COLO668 (cell line): ENCODE measurements around the gene CDHR5.
A peak's percentile ranks its signal among the peaks of the same experiment; 100 is the strongest.
"Not testable (repeated sequence)": the region's sequence is repeated elsewhere in the genome, so short reads cannot be mapped to it uniquely, and the experiment has no call there.

ENCODE experiments used
- DNase-seq: peaks from one replicate; lab custom pipeline; 2025; ENCODE audit not compliant: unreplicated experiment; lab: John Stamatoyannopoulos, UW

The CDHR5 gene

GRCh38 chr11:624705-625635 is at the start of gene CDHR5:
Gene CDHR5, minus strand, starts transcription at chr11:624955. Its CDS starts 53 bp downstream, at chr11:624902.
- no peak for DNase-seq

GRCh38 chr11:674406-674805 is 49.7 kb upstream of the CDHR5 start:
- DNase-seq: no peak

DNA sequence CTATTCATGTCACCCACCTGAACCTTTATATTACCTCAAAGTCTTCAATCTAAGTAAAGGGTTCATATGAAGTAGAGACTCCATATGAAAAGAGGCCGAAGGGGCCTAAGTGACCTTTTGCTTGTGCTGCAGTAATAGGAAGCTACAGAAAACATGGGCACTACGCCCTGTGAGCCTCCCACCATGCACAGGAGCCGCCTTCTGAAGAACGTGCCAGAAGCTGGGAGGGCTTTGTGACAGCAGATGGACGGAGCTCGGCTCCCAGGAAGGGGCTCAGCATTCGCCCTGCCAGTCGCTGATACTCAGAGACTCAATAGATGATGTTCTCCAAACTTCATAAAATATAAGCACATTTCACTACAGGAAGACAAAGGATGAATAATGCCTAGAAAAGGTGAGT is 49.1 kb upstream of the CDHR5 start:
- no peak for DNase-seq

GRCh38 chr11:665704-666281 is 41.0 kb upstream of the CDHR5 start:
- DNase-seq: no peak

- no peak for DNase-seq
Measured at GRCh38 chr11:665062-665703, 40.4 kb upstream of the CDHR5 start.

GRCh38 chr11:662689-663274 is 38.0 kb upstream of the CDHR5 start:
- peak; percentile 12 for DNase-seq

GRCh38 chr11:660681-661444 is 36.1 kb upstream of the CDHR5 start:
- DNase-seq: no peak

- DNase-seq: no peak
Measured at GRCh38 chr11:660281-660680, 35.5 kb upstream of the CDHR5 start.

- no peak for DNase-seq
Measured at GRCh38 chr11:659532-660085, 34.9 kb upstream of the CDHR5 start.

DNA sequence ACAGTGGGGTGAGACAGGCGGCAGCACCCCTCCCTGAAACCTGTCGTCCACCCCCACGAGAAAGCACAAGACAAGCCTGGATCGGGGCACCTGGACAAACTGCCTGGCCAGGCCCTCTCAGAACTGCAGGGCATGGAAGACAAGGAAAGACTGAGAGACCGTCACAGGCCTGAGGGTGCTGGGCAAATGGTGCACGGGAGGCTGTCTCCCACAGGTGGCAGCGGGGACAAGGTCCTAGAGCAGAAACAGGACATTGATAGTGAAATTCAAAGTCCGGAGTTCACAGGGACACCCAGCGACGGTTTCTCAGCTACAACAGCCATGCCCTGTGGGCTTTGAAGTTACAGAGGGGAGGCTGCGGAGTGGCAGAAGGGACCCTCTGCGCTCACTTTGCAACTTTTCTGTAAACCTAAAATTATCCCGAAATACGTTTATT is 33.0 kb upstream of the CDHR5 start:
- DNase-seq: no peak

DNA sequence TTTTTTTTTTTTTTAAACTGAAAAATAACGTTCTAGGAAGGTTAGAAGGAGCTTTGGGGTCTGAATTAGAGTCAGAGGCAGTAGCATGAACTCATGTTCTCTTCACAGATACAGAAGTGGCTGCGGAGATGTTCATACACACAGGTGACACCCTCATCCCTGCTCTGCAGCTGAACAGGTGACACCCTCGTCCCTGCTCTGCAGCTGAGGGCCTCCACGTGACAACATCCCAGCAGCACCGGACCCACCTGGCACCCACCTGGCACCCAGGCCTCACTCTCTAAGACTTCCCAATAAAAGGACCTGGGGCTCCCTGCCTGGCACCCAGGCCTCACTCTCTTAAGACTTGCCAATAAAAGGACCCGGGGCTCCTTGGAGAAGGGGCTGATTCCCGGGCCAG is 32.1 kb upstream of the CDHR5 start:
- DNase-seq: no peak

DNA sequence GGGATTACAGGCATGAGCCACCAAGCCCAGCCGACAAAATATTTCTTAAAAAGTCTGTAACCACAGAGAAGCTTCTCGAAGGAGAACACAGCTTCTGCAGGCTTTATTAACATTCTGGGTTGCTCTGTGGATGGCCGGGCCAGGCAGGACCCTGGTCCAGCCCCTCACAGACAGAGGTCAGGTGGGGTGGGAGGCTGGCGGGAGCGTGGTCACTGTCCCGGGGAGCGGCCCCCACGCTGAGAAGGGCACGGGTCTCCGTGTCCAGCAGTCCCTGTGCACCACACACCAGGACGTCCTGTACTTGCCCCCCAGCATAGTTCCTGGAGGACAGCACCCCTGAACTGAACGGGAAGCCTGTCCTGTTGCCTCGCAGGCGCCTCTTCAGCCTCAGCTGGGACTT is 31.7 kb upstream of the CDHR5 start:
- DNase-seq: no peak

DNA sequence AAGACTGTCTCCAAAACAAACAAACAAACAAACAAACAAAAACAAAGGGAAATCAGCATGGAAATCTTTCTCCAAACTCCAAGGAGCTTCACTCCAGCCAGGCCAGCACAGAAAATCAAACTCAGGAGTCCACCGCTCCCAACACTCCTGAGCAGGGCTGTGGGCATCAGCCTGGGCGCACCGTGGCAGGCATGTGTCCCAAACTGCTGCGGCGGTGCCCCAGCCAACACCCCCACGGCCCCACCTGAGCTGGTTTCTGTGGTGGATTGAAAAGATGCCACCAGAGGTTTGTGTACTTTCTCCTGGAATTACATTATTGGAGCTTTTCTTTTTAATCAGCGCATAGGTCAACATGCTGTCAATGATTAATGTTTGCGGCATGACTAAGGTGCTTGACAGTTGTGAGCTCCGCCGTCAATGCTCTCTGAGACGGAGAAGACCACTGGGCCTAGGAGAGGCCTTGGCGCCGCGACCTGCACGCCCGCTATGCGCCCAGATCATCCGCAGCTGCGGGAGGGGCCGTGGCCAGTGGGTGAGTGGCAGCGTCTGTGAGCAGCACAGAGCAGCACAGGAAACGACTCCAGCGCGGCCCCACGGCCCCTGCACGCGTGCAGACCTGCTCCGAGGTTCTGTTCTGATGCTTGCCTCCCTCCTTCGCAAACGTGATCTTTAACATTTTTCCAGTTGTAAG is 30.4 kb upstream of the CDHR5 start:
- DNase-seq: no peak

DNA sequence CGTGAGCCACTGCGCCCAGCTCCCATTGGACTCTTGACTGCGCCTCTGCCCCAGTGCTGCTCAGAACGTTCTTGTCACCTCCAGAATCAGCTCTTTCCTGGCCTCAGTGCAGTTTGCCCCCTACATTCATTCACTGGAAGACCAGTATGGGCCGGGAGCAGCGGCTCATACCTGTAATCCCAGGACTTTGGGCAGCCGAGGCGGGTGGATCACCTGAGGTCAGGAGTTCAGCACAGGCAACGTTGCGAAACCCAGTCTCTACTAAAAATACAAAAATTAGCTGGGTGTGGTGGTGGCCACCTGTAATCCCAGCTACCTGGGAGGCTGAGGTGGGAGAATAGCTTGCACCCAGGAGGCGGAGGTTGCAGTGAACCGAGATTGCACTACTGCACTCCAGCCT is 29.7 kb upstream of the CDHR5 start:
- not testable (repeated sequence) for DNase-seq

- DNase-seq: no peak
Measured at GRCh38 chr11:653837-654236, 29.1 kb upstream of the CDHR5 start.

GRCh38 chr11:653136-653535 is 28.4 kb upstream of the CDHR5 start:
- not testable (repeated sequence) for DNase-seq

- DNase-seq: no peak
Measured at GRCh38 chr11:650482-650881, 25.7 kb upstream of the CDHR5 start.

GRCh38 chr11:647672-648158 is 23.0 kb upstream of the CDHR5 start:
- DNase-seq: not testable (repeated sequence)

- no peak for DNase-seq
Measured at GRCh38 chr11:646214-646613, 21.5 kb upstream of the CDHR5 start.

- no peak for DNase-seq
Measured at GRCh38 chr11:645536-645935, 20.8 kb upstream of the CDHR5 start.
